DND-41 (cell line): ENCODE data around the gene PRKCZ.

Experiments used
- CTCF ChIP-seq: IDR thresholded peaks from 2 replicates; pipeline ENCODE4 v1.5.1; 2012; ENCODE audit warnings: borderline replicate concordance, low read length, moderate library complexity, mild to moderate bottlenecking; ENCODE audit not compliant: poor library complexity, severe bottlenecking; ENCODE audit errors: extremely low read depth
- EZH2 ChIP-seq: IDR thresholded peaks from 3 replicates; pipeline ENCODE4 v1.6.1; 2012; ENCODE audit warnings: borderline replicate concordance, low read depth, mild to moderate bottlenecking, moderate library complexity, low read length, inconsistent platforms; ENCODE audit not compliant: severe bottlenecking

GRCh38 chr1:2175681-2176454, 125.7 kb downstream of the PRKCZ start:
- TF ChIP-seq EZH2 (no peak), CTCF (no peak)
